HEK293T (cell line): ENCODE measurements around the gene NEUROD4.

ENCODE experiments used
- CTCF ChIA-PET: fragments of 350-600 bp; formaldehyde crosslinking; extraction: SDS; loops from one replicate; lab custom pipeline; 2021; ENCODE audit warnings: antibody characterized with exemption, inconsistent platforms; lab: Yijun Ruan, JAX
- POLR2A ChIA-PET: fragments of 350-600 bp; formaldehyde crosslinking; extraction: SDS; loops from one replicate; lab custom pipeline; 2020; ENCODE audit warnings: antibody characterized with exemption, inconsistent platforms; lab: Yijun Ruan, JAX
- DNase-seq: peaks from one replicate; pipeline ENCODE4 v3.0.0; 2012; ENCODE audit warnings: mixed read lengths; ENCODE audit errors: extremely low spot score
- ARNT ChIP-seq: fragments of 450-650 bp; IDR thresholded peaks from 2 replicates; pipeline ENCODE4 v1.6.1; 2017; ENCODE audit warnings: mild to moderate bottlenecking
- BHLHE40 ChIP-seq: fragments of 450-650 bp; IDR thresholded peaks from 2 replicates; pipeline ENCODE4 v1.6.1; 2016; ENCODE audit warnings: mild to moderate bottlenecking, moderate library complexity, borderline replicate concordance
- CTBP1 ChIP-seq: fragments of 450-650 bp; IDR thresholded peaks from 2 replicates; pipeline ENCODE4 v1.6.1; 2016; ENCODE audit warnings: borderline replicate concordance
- ELF4 ChIP-seq: fragments of 450-650 bp; IDR thresholded peaks from 2 replicates; pipeline ENCODE4 v1.6.1; 2017; ENCODE audit warnings: antibody characterized with exemption
- FOXA1 ChIP-seq: fragments of 450-650 bp; IDR thresholded peaks from 2 replicates; pipeline ENCODE4 v1.6.1; 2016; ENCODE audit warnings: mild to moderate bottlenecking
- FOXK2 ChIP-seq: fragments of 450-650 bp; IDR thresholded peaks from 2 replicates; pipeline ENCODE4 v1.6.1; 2016; ENCODE audit warnings: mild to moderate bottlenecking
- FOXM1 ChIP-seq: fragments of 450-650 bp; IDR thresholded peaks from 2 replicates; pipeline ENCODE4 v1.6.1; 2017; ENCODE audit warnings: mild to moderate bottlenecking, borderline replicate concordance
- HDGF ChIP-seq: fragments of 450-650 bp; IDR thresholded peaks from 2 replicates; pipeline ENCODE4 v1.6.1; 2017; ENCODE audit warnings: antibody characterized with exemption, borderline replicate concordance
- L3MBTL2 ChIP-seq: fragments of 450-650 bp; conservative IDR thresholded peaks from 2 replicates; pipeline ENCODE4 v1.6.1; 2016; ENCODE audit warnings: mild to moderate bottlenecking
- LEF1 ChIP-seq: fragments of 450-650 bp; IDR thresholded peaks from 2 replicates; pipeline ENCODE4 v1.6.1; 2017; ENCODE audit warnings: mild to moderate bottlenecking, borderline replicate concordance
- NFRKB ChIP-seq: fragments of 450-650 bp; IDR thresholded peaks from 2 replicates; pipeline ENCODE4 v1.6.1; 2016; ENCODE audit warnings: mild to moderate bottlenecking, moderate library complexity
- SP1 ChIP-seq: fragments of 450-650 bp; IDR thresholded peaks from 2 replicates; pipeline ENCODE4 v1.6.1; 2017
- SUZ12 ChIP-seq: fragments of 450-650 bp; IDR thresholded peaks from 2 replicates; pipeline ENCODE4 v1.6.1; 2016; ENCODE audit warnings: mild to moderate bottlenecking
- TARDBP ChIP-seq: fragments of 450-650 bp; IDR thresholded peaks from 2 replicates; pipeline ENCODE4 v1.6.1; 2016
- ZNF384 ChIP-seq: fragments of 450-650 bp; IDR thresholded peaks from 2 replicates; pipeline ENCODE4 v1.6.1; 2016
- TF ChIP-seq, protein P1 (sequence below): fragments of 450-650 bp; IDR thresholded peaks from 2 replicates; pipeline ENCODE4 v1.6.1; 2016

NEUROD4 gene

GRCh38 chr12:54987611-54988231, 32.1 kb upstream of the NEUROD4 start:
- TF ChIP-seq ELF4 = no peak
- no peak for TF ChIP-seq LEF1
- TF ChIP-seq SP1 = no peak
- no peak for TF ChIP-seq ZNF384
- TF ChIP-seq NFRKB = no peak
- no peak for TF ChIP-seq BHLHE40
- TF ChIP-seq ARNT = no peak
- TF ChIP-seq FOXM1 = no peak
- no peak for TF ChIP-seq FOXK2
- no peak for TF ChIP-seq CTBP1
- TF ChIP-seq TARDBP = no peak
- no peak for TF ChIP-seq SUZ12
- TF ChIP-seq L3MBTL2 = no peak
- TF ChIP-seq, protein P1, sequence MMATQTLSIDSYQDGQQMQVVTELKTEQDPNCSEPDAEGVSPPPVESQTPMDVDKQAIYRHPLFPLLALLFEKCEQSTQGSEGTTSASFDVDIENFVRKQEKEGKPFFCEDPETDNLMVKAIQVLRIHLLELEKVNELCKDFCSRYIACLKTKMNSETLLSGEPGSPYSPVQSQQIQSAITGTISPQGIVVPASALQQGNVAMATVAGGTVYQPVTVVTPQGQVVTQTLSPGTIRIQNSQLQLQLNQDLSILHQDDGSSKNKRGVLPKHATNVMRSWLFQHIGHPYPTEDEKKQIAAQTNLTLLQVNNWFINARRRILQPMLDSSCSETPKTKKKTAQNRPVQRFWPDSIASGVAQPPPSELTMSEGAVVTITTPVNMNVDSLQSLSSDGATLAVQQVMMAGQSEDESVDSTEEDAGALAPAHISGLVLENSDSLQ = no peak
- no peak for TF ChIP-seq HDGF
- TF ChIP-seq FOXA1 = no peak
- POLR2A ChIA-PET = no interaction called here
- DNase-seq = no peak
- CTCF ChIA-PET = no interaction called here

GRCh38 chr12:54988402-54989054, 31.2 kb upstream of the NEUROD4 start:
- ChIA-PET POLR2A (no interaction called here), CTCF (no interaction called here)
- no peak for DNase-seq

DNA sequence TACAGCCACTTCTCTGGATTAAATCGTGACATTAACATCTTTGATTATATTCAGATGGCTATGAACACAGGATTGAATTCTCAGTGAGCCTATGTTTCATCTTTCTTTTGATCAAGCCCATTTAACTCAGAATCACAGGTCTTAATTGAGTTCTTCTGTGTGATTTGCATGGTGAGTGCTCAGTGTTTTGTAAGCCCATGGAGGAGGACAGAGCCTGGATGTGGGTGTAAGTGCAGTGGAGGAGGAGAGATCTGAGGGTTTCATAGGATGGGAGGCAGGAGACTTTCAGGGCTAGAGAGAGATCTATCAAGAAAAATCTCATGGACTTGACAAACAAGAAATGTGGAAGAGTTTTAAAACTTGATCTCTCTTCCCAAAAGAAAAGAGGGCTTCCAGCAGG, 29.9 kb upstream of the NEUROD4 start:
- no peak for DNase-seq
- CTCF ChIA-PET = no interaction called here
- TF ChIP-seq LEF1 (no peak), SP1 (no peak), FOXK2 (no peak), L3MBTL2 (no peak), TARDBP (no peak), FOXM1 (no peak), ZNF384 (no peak), BHLHE40 (no peak), ELF4 (no peak), HDGF (no peak), NFRKB (no peak), SUZ12 (no peak)
- TF ChIP-seq, protein P1 = no peak
- POLR2A ChIA-PET = no interaction called here

More at GRCh38 chr12:54988402-54989054, 31.2 kb upstream of the NEUROD4 start:
- TF ChIP-seq FOXM1 (no peak), SUZ12 (no peak), SP1 (no peak), FOXK2 (no peak), FOXA1 (no peak), HDGF (no peak), ELF4 (no peak), TARDBP (no peak), ARNT (no peak), BHLHE40 (no peak), NFRKB (no peak), CTBP1 (no peak), ZNF384 (no peak), L3MBTL2 (no peak), LEF1 (no peak)
- TF ChIP-seq, protein P1 = no peak

DNA sequence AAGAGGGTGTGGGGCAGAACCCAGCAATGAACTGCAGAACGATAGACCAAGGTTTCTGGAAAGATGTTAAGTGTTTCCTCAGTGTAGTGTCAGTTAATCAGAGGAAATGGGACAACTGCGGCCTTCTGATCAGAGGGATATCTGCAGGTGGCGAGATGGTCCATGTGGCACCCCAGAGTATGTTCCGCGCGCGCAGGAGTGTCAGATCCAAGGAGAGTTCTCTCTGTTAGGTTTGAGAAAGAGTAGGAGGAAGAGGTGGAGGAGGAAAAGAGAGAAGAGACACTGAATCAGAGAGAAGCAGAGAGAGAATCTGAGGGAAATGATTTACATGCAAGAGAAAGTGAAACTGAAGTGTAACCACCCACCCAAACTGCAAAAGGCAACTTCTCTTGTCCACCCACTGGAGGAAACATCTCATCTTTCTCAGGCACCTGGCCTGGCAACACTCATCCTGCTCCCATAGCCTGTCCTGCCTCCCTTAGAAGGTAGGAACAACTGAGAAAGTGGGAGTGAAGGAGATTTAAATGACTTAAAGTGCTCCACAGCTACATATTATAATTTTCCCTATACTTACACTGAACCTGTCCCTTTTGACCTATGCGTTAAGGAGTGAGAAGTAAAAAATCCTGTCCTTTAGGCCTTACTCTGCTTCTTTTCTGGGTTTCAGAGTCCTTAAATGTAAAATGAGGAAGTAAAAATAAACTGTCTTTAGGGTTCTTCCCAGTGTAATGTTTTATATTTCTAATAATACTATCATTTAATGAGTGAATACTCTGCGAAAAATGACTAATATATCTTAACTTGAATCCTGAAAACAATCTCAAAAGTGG, 28.4 kb upstream of the NEUROD4 start:
- no peak for DNase-seq
- POLR2A ChIA-PET = no interaction called here
- CTCF ChIA-PET = interaction anchor here (3.4 kb wide), 1 partner anchor 79 kb away, joined by 51 read pairs; no protein-coding TSS in a partner anchor
- TF ChIP-seq SUZ12 (no peak), FOXA1 (no peak), SP1 (no peak), CTBP1 (no peak), NFRKB (no peak), LEF1 (no peak), L3MBTL2 (no peak), BHLHE40 (no peak), ZNF384 (no peak), ARNT (no peak), FOXK2 (no peak), ELF4 (no peak)
- TF ChIP-seq, protein P1 = no peak

- CTCF ChIA-PET = interaction anchor here (1.2 to 3.4 kb wide), 3 partner anchors 78 to 151 kb away, joined by 3 to 51 read pairs (median 15); no protein-coding TSS in a partner anchor
- no peak for DNase-seq
- POLR2A ChIA-PET = no interaction called here
- TF ChIP-seq, protein P1 = no peak
- TF ChIP-seq FOXA1 = no peak
- no peak for TF ChIP-seq HDGF
- no peak for TF ChIP-seq ELF4
- TF ChIP-seq L3MBTL2 = no peak
- TF ChIP-seq NFRKB = no peak
- TF ChIP-seq TARDBP = no peak
- no peak for TF ChIP-seq ZNF384
- no peak for TF ChIP-seq LEF1
- TF ChIP-seq BHLHE40 = no peak
Measured at GRCh38 chr12:54991991-54992375, 27.8 kb upstream of the NEUROD4 start.
